IMR-90 (cell line): ENCODE data around the gene DNAJC25. TPM values are rescaled to one million over a fixed set of nuclear protein-coding genes. Genes with fewer than 3 reads are reported as not detected.

ENCODE experiments used
- ATAC-seq: fragments of 200-7000 bp; cut with Tn5 transposase; 2 replicates; pipeline ENCODE4 v1.9.1; 2020; ENCODE audit warnings: low read depth, mild to moderate bottlenecking, moderate library complexity
- BruUV-seq: library from RNA; stranded (reverse); fragments of 400-500 nt; replicated peaks from 2 replicates; lab custom pipeline; 2021; lab: Mats Ljungman, UMichigan
- CTCF ChIA-PET: fragments of 300-600 bp; formaldehyde crosslinking; extraction: SDS; loops from one replicate; lab custom pipeline; 2021; ENCODE audit warnings: antibody characterized with exemption; lab: Yijun Ruan, JAX
- POLR2A ChIA-PET: fragments of 300-600 bp; sonication (Branson Sonifier 250); formaldehyde crosslinking; loops from one replicate; lab custom pipeline; 2022; ENCODE audit warnings: antibody characterized with exemption; ENCODE audit not compliant: unreplicated experiment; lab: Charles Lee
- DNase-seq: peaks from one replicate; pipeline ENCODE4 v3.0.0; 2013
- H2AFZ ChIP-seq: replicated peaks from 2 replicates; pipeline ENCODE3; 2013; ENCODE audit warnings: low read length, mild to moderate bottlenecking; ENCODE audit not compliant: poor library complexity
- H2AK5ac ChIP-seq: 2 replicates; pipeline ENCODE4 v1.6.1; 2013; ENCODE audit warnings: low read depth, low read length, inconsistent platforms
- H2AK9ac ChIP-seq: replicated peaks from 2 replicates; pipeline ENCODE3; 2013; ENCODE audit warnings: mild to moderate bottlenecking, low read depth, low read length, moderate library complexity; ENCODE audit not compliant: poor library complexity
- H2BK120ac ChIP-seq: 2 replicates; pipeline ENCODE4 v1.6.1; 2013; ENCODE audit warnings: low read depth, low read length, inconsistent platforms
- H2BK15ac ChIP-seq: 3 replicates; pipeline ENCODE4 v1.6.1; 2013; ENCODE audit warnings: low read depth, low read length, inconsistent platforms
- H2BK20ac ChIP-seq: 2 replicates; pipeline ENCODE4 v1.6.1; 2013; ENCODE audit warnings: low read depth, mild to moderate bottlenecking, inconsistent platforms, low read length, moderate library complexity
- H2BK5ac ChIP-seq: 2 replicates; pipeline ENCODE4 v1.6.1; 2013; ENCODE audit warnings: mild to moderate bottlenecking, low read depth, low read length, inconsistent platforms; ENCODE audit not compliant: poor library complexity, severe bottlenecking
- H3K14ac ChIP-seq: replicated peaks from 2 replicates; pipeline ENCODE4 v1.6.1; 2013; ENCODE audit warnings: low read depth, low read length, inconsistent platforms
- H3K18ac ChIP-seq: 2 replicates; pipeline ENCODE4 v1.6.1; 2013; ENCODE audit warnings: low read depth, low read length, control low read depth
- H3K23ac ChIP-seq: 2 replicates; pipeline ENCODE4 v1.6.1; 2013; ENCODE audit warnings: low read depth, low read length, inconsistent platforms
- H3K27ac ChIP-seq: 2 replicates; pipeline ENCODE4 v1.5.1; 2013; ENCODE audit warnings: mild to moderate bottlenecking, control low read depth, low read length; ENCODE audit not compliant: insufficient read depth
- H3K27me3 ChIP-seq: 2 replicates; pipeline ENCODE4 v1.6.1; 2013; ENCODE audit warnings: low read length; ENCODE audit not compliant: control insufficient read depth, insufficient read depth
- H3K36me3 ChIP-seq: 2 replicates; pipeline ENCODE4 v1.6.1; 2013; ENCODE audit warnings: low read length, mixed read lengths; ENCODE audit not compliant: control insufficient read depth, insufficient read depth
- H3K4ac ChIP-seq: 2 replicates; pipeline ENCODE4 v1.6.1; 2013; ENCODE audit warnings: low read depth, low read length, inconsistent platforms
- H3K4me1 ChIP-seq: 2 replicates; pipeline ENCODE4 v1.6.1; 2013; ENCODE audit warnings: low read length, mixed read lengths; ENCODE audit not compliant: control insufficient read depth, insufficient read depth
- H3K4me2 ChIP-seq: 2 replicates; pipeline ENCODE4 v1.6.1; 2013; ENCODE audit warnings: low read depth, mild to moderate bottlenecking, control low read depth, low read length, moderate library complexity
- H3K4me3 ChIP-seq: 2 replicates; pipeline ENCODE4 v1.5.1; 2013; ENCODE audit warnings: low read depth, mild to moderate bottlenecking, control low read depth, low read length, moderate library complexity; ENCODE audit not compliant: insufficient read depth
- H3K56ac ChIP-seq: 2 replicates; pipeline ENCODE4 v1.6.1; 2013; ENCODE audit warnings: low read length, inconsistent platforms; ENCODE audit not compliant: insufficient read depth; ENCODE audit errors: extremely low read depth
- H3K79me1 ChIP-seq, 2 experiments: 2 replicates each; pipeline ENCODE4 v1.6.1; 2013; ENCODE audit warnings: low read length in 2 of 2, inconsistent platforms in 1 of 2, low read depth in 1 of 2
- H3K9ac ChIP-seq: 2 replicates; pipeline ENCODE4 v1.6.1; 2013; ENCODE audit warnings: low read depth, low read length, control low read depth
- H3K9me1 ChIP-seq: 2 replicates; pipeline ENCODE4 v1.6.1; 2013; ENCODE audit warnings: low read length, inconsistent platforms; ENCODE audit not compliant: insufficient read depth
- H3K9me3 ChIP-seq: 2 replicates; pipeline ENCODE4 v1.6.1; 2013; ENCODE audit warnings: low read length; ENCODE audit not compliant: control insufficient read depth, insufficient read depth
- H4K20me1 ChIP-seq: 2 replicates; pipeline ENCODE4 v1.6.1; 2013; ENCODE audit warnings: low read length, inconsistent platforms; ENCODE audit not compliant: insufficient read depth
- H4K5ac ChIP-seq: 2 replicates; pipeline ENCODE4 v1.6.1; 2013; ENCODE audit warnings: mild to moderate bottlenecking, low read depth, low read length, control low read depth
- H4K8ac ChIP-seq, 2 experiments: 2 replicates each; pipeline ENCODE4 v1.6.1; 2013; ENCODE audit warnings: low read depth in 2 of 2, low read length in 2 of 2, control low read depth in 1 of 2, inconsistent platforms in 1 of 2
- H4K91ac ChIP-seq: 2 replicates; pipeline ENCODE4 v1.6.1; 2013; ENCODE audit warnings: low read depth, low read length, inconsistent platforms; ENCODE audit not compliant: insufficient read depth
- BHLHE40 ChIP-seq: fragments of 150-350 bp; IDR thresholded peaks from 2 replicates; pipeline ENCODE4 v1.6.1; 2016; ENCODE audit warnings: mild to moderate bottlenecking, low read depth, low read length
- CEBPB ChIP-seq: IDR thresholded peaks from 2 replicates; pipeline ENCODE4 v1.6.1; 2012; ENCODE audit warnings: low read depth, low read length, improper control_type of control experiment
- CHD1 ChIP-seq: IDR thresholded peaks from 2 replicates; pipeline ENCODE4 v1.6.1; 2012; ENCODE audit warnings: low read depth, low read length, improper control_type of control experiment
- CTCF ChIP-seq: conservative IDR thresholded peaks from 2 replicates; pipeline ENCODE4 v1.5.1; 2012; ENCODE audit warnings: mild to moderate bottlenecking, low read depth, low read length, improper control_type of control experiment
- ELK1 ChIP-seq: fragments of 150-350 bp; IDR thresholded peaks from 2 replicates; pipeline ENCODE4 v1.6.1; 2016; ENCODE audit warnings: low read depth, mild to moderate bottlenecking, low read length, moderate library complexity, borderline replicate concordance
- FOS ChIP-seq: fragments of 150-350 bp; IDR thresholded peaks from 2 replicates; pipeline ENCODE4 v1.6.1; 2016; ENCODE audit warnings: low read depth, low read length
- MAFK ChIP-seq: IDR thresholded peaks from 2 replicates; pipeline ENCODE4 v1.6.1; 2012; ENCODE audit warnings: low read depth, low read length, improper control_type of control experiment
- MAZ ChIP-seq: IDR thresholded peaks from 2 replicates; pipeline ENCODE4 v1.6.1; 2012; ENCODE audit warnings: low read depth, mild to moderate bottlenecking, low read length, improper control_type of control experiment, moderate library complexity, borderline replicate concordance
- MXI1 ChIP-seq: IDR thresholded peaks from 2 replicates; pipeline ENCODE4 v1.6.1; 2012; ENCODE audit warnings: low read depth, mild to moderate bottlenecking, low read length, moderate library complexity, borderline replicate concordance
- POLR2A ChIP-seq: IDR thresholded peaks from 2 replicates; pipeline ENCODE4 v1.6.1; 2012; ENCODE audit warnings: mild to moderate bottlenecking, low read depth, low read length
- RAD21 ChIP-seq: IDR thresholded peaks from 2 replicates; pipeline ENCODE4 v1.6.1; 2012; ENCODE audit warnings: low read length, improper control_type of control experiment
- RCOR1 ChIP-seq: IDR thresholded peaks from 2 replicates; pipeline ENCODE4 v1.6.1; 2012; ENCODE audit warnings: mild to moderate bottlenecking, low read length, improper control_type of control experiment; ENCODE audit not compliant: insufficient replicate concordance
- RFX5 ChIP-seq: IDR thresholded peaks from 2 replicates; pipeline ENCODE4 v1.8.0; 2012; ENCODE audit warnings: low read depth, mild to moderate bottlenecking, low read length, moderate library complexity
- SMC3 ChIP-seq: fragments of 150-350 bp; IDR thresholded peaks from 2 replicates; pipeline ENCODE4 v1.6.1; 2016; ENCODE audit warnings: low read depth, mild to moderate bottlenecking, antibody characterized with exemption, low read length, moderate library complexity
- USF2 ChIP-seq: fragments of 150-350 bp; IDR thresholded peaks from 2 replicates; pipeline ENCODE4 v1.6.1; 2017; ENCODE audit warnings: mild to moderate bottlenecking, antibody characterized with exemption, low read length, low read depth
- WGBS, 2 experiments: methylation state at CpG; one replicate each; pipeline versions ENCODE4 v1.1.5 to v1.1.7; 2013; ENCODE audit warnings: missing lambda C conversion rate in 2 of 2; ENCODE audit not compliant: insufficient read length in 1 of 2; ENCODE audit errors: extremely low coverage in 2 of 2; 5-methylcytosine and 5-hydroxymethylcytosine counted together
- dilution Hi-C: fragments of 300-500 bp; cut with HindIII; formaldehyde crosslinking; loops from one replicate; pipeline ENCODE4 v1.14.3; 2018; ENCODE audit warnings: low sequenced_read_pairs; ENCODE audit not compliant: unreplicated experiment
- in situ Hi-C: fragments of 300-500 bp; cut with MboI; formaldehyde crosslinking; loops from 3 replicates; pipeline ENCODE4 v1.14.3; 2019; ENCODE audit warnings: low sequenced_read_pairs, inconsistent platforms, mixed read lengths
- intact Hi-C: fragments of 100-400 bp; cut with micrococcal nuclease; formaldehyde crosslinking; loops from 2 replicates; pipeline ENCODE4 v1.10.0; 2022
- polyA plus RNA-seq, 3 experiments: library from polyadenylated mRNA; depleted of rRNA; stranded (reverse); fragments of >200 nt; gene quantifications; 2 replicates each; pipeline ENCODE4 v1.2.3, GENCODE V29; 2012; ENCODE audit warnings: low replicate concordance in 1 of 3
- total RNA-seq: library from RNA; depleted of rRNA; stranded (reverse); fragments of >200 nt; gene quantifications from 2 replicates; pipeline ENCODE4 v1.2.3, GENCODE V29; 2012

The DNAJC25 gene
- total and polyA plus RNA-seq, 2 of the 4 experiments (the other 2 are of a cell fraction), result 3.2 to 6.6 TPM

- H4K8ac ChIP-seq, result no peak overlapping the region
- peaks cover 21% of the 10 kb centered on the region for H3K36me3 ChIP-seq
- no peak overlapping the region for H2BK20ac ChIP-seq
- peaks cover 0 to 4% of the 10 kb centered on the region in 2 experiments; a peak in 2 of 4 replicates for H3K79me1 ChIP-seq
- CTCF ChIA-PET, result interaction anchor here (0.7 kb wide), 1 partner anchor 11 kb away, joined by 7 read pairs; no protein-coding TSS in a partner anchor
- WGBS, 2 experiments, result no CpG with 5 or more reads among the region's 2 CpGs
- no peak overlapping the region for H4K91ac ChIP-seq
- H3K9me1 ChIP-seq, result 0 out of 2 replicates have a peak, but pooled peaks cover 2% of the 10 kb centered on the region
- in situ Hi-C loops, result no loop called here
- H2BK120ac ChIP-seq, result no peak overlapping the region
- no peak overlapping the region for H4K5ac ChIP-seq
- no peak overlapping the region for H3K4me3 ChIP-seq
- POLR2A ChIA-PET, result no interaction called here
- no peak overlapping the region for H3K4ac ChIP-seq
- dilution Hi-C loops, result no loop called here
- no peak overlapping the region for H3K9ac ChIP-seq
- H3K4me2 ChIP-seq, result no peak overlapping the region
- no peak overlapping the region for H3K23ac ChIP-seq
- intact Hi-C loops, result no loop called here
- no peaks in the 10 kb centered on the region for H4K20me1 ChIP-seq
- TF ChIP-seq RAD21 (no peak), RCOR1 (no peak), CTCF (no peak), SMC3 (no peak), BHLHE40 (no peak), POLR2A (no peak), ELK1 (no peak), FOS (no peak), MAFK (no peak), MAZ (no peak), RFX5 (no peak), USF2 (no peak), CEBPB (no peak), CHD1 (no peak), MXI1 (no peak)
- no peak overlapping the region for H3K14ac ChIP-seq
- no peaks in the 10 kb centered on the region for H3K27me3 ChIP-seq
- H2AK9ac ChIP-seq, result no peak overlapping the region
- H3K9me3 ChIP-seq, result no peaks in the 10 kb centered on the region
- no peak overlapping the region for H3K18ac ChIP-seq
- no peak overlapping the region for H3K56ac ChIP-seq
- H2BK5ac ChIP-seq, result no peak overlapping the region
- no peak overlapping the region for H3K27ac ChIP-seq
- DNase-seq (no peak), ATAC-seq (no peak)
- no TSS peak for BruUV-seq
- no peak overlapping the region for H2BK15ac ChIP-seq
- H3K4me1 ChIP-seq, result no peaks in the 10 kb centered on the region
- H2AFZ ChIP-seq, result no peak overlapping the region
- no peak overlapping the region for H2AK5ac ChIP-seq
Observed at GRCh38 chr9:111674319-111674718, 43.2 kb downstream of the DNAJC25 start.
